ENCODE data around the gene TECPR2.

DNA sequence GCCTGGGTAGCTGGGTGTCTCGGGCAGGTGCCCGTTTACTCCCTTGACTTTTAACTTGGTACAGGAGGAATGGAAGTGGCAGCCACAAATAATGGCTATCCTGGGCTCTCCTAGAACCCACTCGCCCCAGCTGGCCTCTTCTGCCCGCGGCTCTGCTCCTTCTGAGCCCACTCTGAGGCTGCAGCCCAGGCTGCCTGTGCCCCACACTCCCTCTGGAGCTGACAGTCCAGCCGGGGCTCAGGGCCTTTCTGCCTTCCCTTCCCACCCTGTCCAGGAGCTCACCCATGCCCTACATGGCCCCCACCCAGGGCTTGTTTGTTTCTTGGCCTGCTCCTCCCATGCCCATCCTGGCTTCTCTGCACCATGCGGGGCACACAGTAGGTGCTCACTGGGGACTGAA is 27.6 kb upstream of the TECPR2 start:
- TF ChIP-seq, protein P1, sequence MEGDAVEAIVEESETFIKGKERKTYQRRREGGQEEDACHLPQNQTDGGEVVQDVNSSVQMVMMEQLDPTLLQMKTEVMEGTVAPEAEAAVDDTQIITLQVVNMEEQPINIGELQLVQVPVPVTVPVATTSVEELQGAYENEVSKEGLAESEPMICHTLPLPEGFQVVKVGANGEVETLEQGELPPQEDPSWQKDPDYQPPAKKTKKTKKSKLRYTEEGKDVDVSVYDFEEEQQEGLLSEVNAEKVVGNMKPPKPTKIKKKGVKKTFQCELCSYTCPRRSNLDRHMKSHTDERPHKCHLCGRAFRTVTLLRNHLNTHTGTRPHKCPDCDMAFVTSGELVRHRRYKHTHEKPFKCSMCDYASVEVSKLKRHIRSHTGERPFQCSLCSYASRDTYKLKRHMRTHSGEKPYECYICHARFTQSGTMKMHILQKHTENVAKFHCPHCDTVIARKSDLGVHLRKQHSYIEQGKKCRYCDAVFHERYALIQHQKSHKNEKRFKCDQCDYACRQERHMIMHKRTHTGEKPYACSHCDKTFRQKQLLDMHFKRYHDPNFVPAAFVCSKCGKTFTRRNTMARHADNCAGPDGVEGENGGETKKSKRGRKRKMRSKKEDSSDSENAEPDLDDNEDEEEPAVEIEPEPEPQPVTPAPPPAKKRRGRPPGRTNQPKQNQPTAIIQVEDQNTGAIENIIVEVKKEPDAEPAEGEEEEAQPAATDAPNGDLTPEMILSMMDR (IDR thresholded peaks at IDR 0.05; ENCODE audit: low read depth, low read length, missing input control): no peak
- TF ChIP-seq JUND (IDR thresholded peaks at IDR 0.05) (no peak), TAF1 (conservative IDR thresholded peaks at IDR 0.05) (no peak), GABPA (IDR thresholded peaks at IDR 0.05 in 1 of 2, conservative IDR thresholded peaks at IDR 0.05 in 1 of 2) (no peak), RAD21 (IDR thresholded peaks at IDR 0.05) (no peak), HNF4G (IDR thresholded peaks at IDR 0.05) (no peak), HNF4A (conservative IDR thresholded peaks at IDR 0.05) (no peak), RXRA (IDR thresholded peaks at IDR 0.05) (no peak)
- TF ChIP-seq, protein P2, sequence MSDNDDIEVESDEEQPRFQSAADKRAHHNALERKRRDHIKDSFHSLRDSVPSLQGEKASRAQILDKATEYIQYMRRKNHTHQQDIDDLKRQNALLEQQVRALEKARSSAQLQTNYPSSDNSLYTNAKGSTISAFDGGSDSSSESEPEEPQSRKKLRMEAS (IDR thresholded peaks at IDR 0.05): no peak
- TF ChIP-seq, protein P3, sequence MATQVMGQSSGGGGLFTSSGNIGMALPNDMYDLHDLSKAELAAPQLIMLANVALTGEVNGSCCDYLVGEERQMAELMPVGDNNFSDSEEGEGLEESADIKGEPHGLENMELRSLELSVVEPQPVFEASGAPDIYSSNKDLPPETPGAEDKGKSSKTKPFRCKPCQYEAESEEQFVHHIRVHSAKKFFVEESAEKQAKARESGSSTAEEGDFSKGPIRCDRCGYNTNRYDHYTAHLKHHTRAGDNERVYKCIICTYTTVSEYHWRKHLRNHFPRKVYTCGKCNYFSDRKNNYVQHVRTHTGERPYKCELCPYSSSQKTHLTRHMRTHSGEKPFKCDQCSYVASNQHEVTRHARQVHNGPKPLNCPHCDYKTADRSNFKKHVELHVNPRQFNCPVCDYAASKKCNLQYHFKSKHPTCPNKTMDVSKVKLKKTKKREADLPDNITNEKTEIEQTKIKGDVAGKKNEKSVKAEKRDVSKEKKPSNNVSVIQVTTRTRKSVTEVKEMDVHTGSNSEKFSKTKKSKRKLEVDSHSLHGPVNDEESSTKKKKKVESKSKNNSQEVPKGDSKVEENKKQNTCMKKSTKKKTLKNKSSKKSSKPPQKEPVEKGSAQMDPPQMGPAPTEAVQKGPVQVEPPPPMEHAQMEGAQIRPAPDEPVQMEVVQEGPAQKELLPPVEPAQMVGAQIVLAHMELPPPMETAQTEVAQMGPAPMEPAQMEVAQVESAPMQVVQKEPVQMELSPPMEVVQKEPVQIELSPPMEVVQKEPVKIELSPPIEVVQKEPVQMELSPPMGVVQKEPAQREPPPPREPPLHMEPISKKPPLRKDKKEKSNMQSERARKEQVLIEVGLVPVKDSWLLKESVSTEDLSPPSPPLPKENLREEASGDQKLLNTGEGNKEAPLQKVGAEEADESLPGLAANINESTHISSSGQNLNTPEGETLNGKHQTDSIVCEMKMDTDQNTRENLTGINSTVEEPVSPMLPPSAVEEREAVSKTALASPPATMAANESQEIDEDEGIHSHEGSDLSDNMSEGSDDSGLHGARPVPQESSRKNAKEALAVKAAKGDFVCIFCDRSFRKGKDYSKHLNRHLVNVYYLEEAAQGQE (IDR thresholded peaks at IDR 0.05): no peak
